ELF-1 (cell line): Measurements from ENCODE around the gene ABCC5.

Experiments
- DNase-seq: peaks from one replicate; pipeline ENCODE4 v3.0.0-alpha.2; 2016; ENCODE audit warnings: low read depth, low spot score

ABCC5 gene

DNA sequence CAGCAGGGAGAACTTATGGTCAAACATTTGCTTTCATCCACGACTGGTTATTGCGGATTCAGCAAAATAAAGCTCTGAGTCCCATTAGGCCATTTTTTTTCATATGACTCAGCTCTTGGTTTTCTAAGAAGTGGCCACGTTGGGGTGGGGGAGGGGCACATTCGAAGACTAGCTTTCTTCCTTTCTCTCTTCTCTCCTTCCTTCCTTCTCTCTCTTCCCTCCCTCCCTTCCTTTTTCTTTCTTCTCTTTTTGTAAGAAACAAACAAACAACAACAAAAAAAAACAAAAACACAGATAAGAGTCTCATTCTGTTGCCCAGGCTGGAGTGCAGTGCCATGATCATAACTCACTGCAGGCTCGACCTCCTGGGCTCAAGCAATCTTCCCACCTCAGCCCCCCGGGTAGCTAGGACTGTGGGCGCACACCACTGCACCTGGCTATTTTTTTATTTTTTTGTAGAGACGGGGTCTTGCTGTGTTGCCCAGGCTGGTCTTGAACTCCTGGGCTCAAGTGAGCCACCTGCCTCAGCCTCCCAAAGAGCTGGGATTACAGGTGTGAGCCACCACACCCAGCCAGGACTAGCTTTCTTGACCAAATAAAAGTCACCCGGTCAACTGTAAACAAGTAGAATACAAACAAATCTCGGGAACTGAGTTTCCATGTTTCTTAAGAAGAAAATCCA is 41.6 kb downstream of the ABCC5 start:
- DNase-seq = no peak

- no peak for DNase-seq
These were observed 48.9 kb downstream of the ABCC5 start for GRCh38 chr3:183968666-183969245.

GRCh38 chr3:183967693-183968092 is 50.0 kb downstream of the ABCC5 start:
- DNase-seq = no peak

DNA sequence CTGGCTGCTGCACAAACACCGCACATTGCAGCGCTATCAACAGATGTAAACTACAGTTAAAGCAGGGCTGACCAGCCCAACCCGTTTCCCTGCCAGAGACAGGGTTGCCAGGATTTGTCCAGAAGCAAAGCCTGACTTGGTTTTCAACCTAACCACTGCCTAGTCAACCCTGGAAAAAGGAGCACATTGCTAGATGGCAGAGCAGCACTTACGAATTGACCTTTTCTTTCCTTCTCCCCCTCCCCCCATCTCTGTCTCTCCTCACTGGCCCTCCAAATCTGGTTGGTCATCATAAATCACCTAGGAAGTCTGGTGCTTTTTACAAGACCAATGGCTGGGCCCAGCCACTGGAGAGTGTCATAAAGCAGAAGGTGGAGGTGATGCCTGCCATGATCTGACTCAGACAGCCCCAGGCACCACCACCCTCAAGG is 51.3 kb downstream of the ABCC5 start:
- DNase-seq = peak; percentile 74

DNA sequence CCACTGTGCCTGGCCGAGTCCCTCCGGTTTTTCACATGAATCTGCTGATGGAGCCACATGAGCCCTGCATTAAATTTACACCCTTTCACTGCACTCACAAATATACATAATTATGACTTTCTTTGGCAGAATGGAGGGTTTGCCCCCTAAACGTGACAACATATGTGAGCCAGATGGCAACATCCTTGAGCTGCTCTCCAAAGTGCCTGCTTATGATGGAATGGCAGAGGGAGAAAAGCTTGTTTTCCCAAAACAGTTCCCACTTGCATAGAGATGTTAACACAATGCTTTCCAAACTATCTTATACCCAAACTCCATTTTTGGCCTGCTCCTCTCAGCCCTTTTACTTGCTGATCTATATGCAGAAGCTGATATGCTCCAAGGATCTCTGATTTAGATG is 54.9 kb downstream of the ABCC5 start:
- DNase-seq = no peak

DNA sequence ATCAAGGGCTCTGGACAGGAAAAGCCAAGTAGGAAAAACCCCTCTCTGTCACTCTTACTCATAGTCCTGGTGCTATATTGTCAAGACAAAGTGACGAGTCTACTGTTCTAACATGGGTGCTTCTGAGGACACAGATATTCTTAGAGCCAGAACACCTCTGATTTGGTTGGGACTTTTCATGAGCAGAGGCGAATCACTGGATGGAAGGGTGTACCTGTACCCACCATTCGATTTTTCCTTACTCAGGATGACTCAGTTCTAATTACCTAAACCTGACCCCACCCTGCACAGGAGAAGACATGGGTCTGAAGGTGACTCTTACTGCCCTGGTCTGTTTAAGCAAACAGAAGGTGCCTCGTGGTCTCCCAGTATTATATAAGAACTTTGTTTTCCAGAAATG is 58.5 kb downstream of the ABCC5 start:
- DNase-seq = no peak

GRCh38 chr3:183958775-183959174 is 58.9 kb downstream of the ABCC5 start:
- DNase-seq = no peak

DNA sequence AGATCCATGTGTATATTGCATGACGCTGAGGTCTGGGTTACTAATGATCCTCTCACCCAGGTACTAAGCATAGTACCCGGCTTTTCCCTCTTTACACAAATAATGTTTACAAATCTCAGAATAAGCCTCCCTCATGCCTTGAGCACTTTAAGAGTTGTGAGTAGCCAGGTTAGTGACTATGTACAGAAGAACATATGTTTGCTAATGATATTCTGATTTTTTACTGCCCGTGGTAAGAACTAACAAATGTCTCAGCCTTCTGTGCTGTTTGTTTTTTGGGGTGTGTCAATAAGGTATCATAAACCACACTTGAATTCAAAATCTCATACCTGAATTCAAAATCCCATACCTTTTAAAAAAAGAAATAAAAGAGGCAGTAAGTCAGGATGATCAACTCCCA is 59.5 kb downstream of the ABCC5 start:
- DNase-seq = no peak

DNA sequence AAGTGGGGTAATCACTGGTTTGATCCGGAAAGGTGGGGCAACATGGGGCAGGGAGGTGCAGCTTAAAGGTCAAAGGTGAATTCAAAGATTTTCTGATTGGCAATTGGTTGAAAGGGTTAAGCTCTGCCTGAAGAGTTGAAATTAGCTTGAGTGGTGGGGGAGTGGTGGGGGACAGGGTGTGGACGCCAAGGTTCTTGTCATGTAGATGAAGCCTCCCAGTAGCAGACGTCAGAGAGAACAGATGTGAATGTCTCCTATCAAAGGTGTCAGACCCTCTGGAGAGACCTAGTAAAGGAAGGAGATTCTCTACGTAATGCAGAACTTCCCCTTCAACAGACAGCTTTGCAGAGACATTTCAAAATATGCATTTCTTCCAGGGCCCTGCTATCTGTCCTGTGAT is 62.8 kb downstream of the ABCC5 start:
- peak; percentile 67 for DNase-seq

GRCh38 chr3:183953471-183954070 is 64.1 kb downstream of the ABCC5 start:
- no peak for DNase-seq

DNA sequence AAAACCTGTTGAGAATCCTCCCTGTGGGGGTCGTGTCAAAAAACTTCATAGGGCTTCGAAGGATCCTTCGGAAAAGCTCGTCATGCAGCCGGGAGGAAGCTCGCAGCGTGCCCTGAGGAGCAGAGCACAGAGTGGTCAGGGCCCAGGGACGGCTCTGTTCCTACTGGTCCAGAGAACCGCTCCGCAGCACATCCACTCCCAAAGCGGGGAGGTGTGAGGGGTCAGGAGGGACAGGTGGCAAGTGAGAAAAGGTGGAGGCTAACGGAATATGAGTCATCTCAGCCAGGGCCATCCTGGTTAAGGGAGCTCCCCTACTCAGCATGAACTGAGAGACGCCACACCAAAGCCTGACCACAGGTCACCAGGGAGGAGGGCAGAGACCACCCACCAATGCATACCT is 66.2 kb downstream of the ABCC5 start:
- no peak for DNase-seq

DNA sequence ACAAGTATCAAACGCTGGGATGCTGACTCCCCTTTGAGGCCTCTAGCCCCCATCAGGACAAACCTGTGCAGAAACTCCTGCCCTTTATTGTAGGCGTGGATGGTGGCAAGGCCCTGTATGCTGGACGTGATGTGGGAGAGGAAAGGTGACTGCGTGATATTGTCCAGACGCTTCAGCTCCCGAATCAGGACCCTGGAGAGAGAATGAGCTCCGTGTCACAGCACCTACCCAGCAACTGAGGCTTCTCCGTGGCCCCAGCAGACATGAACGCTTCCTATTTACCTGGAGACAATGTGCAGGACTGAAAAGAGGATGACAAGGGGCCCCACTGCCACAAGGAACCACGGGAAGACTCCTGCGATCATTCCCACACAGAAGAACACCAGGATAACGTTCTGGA is 68.0 kb downstream of the ABCC5 start:
- DNase-seq = no peak

- no peak for DNase-seq
These were observed 71.6 kb downstream of the ABCC5 start for GRCh38 chr3:183946037-183946436.

GRCh38 chr3:183944775-183945174 is 72.9 kb downstream of the ABCC5 start:
- DNase-seq = no peak

- no peak for DNase-seq
These were observed 73.9 kb downstream of the ABCC5 start for GRCh38 chr3:183943739-183944138.

DNA sequence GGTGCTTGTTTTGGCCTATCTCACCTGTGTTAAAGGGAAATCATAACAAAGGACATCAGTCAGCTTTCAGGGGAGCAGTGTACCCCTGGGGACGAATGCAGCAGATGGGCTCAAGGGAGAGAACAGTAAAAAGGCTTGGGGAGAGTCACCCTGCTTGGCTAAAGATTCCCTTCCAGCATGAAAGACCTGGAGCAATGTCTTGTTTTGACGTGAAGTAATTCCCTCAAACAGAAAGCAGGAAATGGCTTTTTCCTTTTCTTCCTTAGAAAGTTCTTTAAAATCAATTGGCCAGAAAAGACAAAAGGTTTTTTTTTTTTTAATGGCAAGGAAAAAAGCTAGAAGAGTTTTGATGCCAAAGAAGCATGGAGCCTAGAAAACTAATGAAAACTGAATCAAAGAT is 76.5 kb downstream of the ABCC5 start:
- DNase-seq = no peak

- no peak for DNase-seq
These were observed 79.9 kb downstream of the ABCC5 start for GRCh38 chr3:183937601-183938286.

DNA sequence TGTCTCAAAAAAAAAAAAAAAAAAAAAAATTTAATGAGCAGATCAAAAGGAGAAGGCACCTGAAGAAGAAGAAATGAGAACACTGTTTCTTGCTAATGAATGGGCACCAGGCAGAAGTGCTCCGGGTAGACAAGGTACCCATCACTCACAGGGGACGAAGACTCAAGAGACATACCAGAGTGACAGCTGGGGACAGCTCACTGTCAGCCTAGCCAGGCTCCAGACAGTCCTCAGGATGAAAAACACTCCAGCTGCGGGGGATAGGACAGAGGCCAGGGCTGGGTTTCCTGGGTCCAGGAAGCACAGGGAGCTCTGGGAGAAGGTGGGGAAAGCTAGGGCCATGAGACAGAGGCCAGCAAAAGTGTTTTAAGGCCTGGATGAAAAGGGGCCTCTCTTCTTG is 84.5 kb downstream of the ABCC5 start:
- DNase-seq = no peak

DNA sequence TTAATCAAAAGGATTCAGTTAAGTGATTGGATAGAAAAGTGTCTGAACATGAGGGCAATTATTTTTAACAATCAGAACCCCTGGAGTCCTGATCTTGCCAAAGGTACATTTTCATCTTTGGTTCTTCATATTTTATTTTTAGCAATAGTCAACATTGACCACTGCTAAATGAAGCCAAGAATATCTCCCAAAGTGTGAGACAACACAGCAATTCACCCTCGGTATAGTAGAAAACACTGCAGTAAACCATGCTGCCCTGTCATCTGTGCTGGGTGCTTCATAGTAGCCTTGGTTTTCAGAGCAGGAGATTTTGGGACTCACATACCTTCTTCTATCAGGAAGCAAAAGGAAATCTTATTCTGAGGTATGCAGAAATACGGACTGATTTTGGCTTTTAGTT is 85.8 kb downstream of the ABCC5 start:
- no peak for DNase-seq

DNA sequence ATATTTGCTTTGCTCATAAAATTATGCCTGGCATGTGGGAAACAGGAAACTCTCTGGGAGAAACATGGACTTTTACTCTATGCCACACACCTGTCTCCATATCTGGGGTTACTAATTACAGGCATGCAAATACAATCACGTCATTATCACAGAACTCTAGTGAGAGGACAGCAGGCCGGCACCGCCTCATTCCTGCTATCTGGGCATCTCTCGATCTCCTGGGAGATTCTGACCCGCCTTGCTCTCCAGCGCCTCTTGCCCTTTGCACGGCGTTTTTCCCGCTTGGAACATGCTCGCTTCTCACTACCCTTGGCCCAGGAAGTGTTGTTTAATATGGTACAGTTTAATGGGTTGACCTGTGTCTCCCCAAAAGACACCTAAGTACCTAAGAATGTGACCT is 87.6 kb downstream of the ABCC5 start:
- no peak for DNase-seq

DNA sequence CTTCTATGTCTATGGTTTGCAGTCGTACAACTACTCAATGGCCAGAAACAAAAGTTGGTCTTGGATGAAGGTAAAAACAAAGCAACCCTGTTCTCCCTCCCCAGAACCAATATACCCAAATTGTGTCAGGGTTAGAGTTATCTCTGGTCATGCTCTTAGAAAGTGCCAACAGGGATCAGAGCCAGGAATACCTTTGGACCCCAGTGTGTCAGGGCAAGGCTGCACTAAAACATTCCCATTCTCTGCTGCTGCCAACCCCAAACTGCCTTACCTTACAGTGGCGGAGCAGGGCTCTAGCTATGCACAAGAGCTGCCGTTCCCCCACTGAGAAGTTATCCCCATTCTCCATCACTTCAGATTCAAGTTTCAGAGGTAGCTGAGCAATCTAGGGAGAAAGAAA is 90.6 kb downstream of the ABCC5 start:
- no peak for DNase-seq

DNA sequence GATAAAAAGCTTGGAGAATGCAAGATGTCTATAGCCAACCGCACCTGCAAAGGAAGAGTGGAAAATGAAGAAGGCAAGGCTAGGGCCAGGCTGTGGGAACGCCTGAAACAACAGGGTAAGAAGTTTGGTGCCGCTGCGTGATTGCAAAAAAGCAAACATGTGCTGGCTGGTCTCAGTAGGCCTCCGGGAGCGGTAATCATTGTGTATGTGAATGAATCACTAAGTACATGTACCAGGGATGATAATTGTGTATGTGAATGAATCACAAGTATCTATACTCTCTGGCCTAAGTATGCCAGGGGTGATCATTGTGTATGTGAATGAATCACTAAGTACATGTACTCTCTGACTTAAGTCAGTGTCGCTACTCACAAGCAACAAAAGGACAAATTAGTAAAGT is 92.7 kb downstream of the ABCC5 start:
- no peak for DNase-seq

DNA sequence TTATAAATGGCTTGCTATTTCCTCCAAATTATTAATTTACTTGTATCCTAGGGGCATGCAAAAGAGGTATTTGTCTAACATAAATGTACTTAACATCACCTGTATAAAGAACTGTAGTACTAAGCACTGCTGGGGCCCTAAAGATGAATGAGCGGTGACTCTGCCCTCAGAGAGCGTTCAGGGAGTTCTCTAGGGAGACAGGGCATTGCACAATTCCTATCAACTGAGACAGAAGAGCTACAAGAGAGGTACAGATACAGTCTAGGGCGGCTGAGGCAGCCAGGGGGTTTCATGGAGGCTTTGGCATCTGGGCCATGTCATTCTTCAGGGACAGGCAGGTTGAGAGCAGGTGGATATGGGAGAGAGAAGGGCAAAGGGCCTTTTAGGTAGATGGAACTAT is 93.1 kb downstream of the ABCC5 start:
- DNase-seq = no peak
